ENCODE data around the gene MOB1B.
A peak's percentile ranks its signal among the peaks of the same experiment; 100 is the strongest.

MOB1B gene

DNA sequence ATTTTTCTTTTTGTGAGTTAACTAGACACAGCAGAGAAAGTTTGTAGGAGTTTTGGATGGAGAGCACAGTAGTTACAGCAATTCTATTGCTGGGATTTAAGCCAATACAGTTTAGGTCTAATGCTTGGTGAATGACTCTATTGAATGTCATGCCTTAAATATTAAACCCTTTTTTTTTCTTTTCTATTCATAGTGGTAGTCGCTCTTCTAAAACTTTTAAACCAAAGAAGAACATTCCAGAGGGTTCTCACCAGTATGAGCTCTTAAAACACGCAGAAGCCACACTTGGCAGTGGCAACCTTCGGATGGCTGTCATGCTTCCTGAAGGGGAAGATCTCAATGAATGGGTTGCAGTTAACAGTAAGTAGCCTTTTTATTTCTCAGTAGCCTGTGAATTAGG is 56.5 kb downstream of the MOB1B start (continued):
- TF ChIP-seq, protein P1, sequence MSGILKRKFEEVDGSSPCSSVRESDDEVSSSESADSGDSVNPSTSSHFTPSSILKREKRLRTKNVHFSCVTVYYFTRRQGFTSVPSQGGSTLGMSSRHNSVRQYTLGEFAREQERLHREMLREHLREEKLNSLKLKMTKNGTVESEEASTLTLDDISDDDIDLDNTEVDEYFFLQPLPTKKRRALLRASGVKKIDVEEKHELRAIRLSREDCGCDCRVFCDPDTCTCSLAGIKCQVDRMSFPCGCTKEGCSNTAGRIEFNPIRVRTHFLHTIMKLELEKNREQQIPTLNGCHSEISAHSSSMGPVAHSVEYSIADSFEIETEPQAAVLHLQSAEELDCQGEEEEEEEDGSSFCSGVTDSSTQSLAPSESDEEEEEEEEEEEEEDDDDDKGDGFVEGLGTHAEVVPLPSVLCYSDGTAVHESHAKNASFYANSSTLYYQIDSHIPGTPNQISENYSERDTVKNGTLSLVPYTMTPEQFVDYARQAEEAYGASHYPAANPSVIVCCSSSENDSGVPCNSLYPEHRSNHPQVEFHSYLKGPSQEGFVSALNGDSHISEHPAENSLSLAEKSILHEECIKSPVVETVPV (CRISPR knock-in tag; IDR thresholded peaks at IDR 0.05), result no peak
- no peak for TF ChIP-seq ZFP30 (CRISPR knock-in tag; IDR thresholded peaks at IDR 0.05)

DNA sequence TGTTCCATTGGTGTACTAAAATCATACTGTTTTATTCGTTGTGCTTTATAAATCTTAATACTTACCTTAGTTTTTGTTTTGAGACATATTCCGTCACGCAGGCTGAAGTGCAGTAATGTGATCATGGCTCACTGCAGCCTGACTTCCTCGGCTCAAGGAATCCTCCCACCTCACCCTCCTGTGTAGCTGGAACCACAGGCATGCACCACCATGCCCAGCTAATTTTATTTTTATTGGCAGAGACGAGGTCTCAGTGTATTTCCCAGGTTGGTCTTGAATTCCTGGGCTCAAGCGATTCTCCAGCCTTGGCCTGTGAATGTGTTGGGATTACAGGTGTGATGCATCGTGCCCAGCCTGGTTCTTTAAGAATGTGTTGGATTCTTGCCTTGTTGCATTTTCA is 66.9 kb downstream of the MOB1B start:
- ATAC-seq, result peak; percentile 33; the same call in 1 of the 3 replicates
- no peak for TF ChIP-seq PPARA (CRISPR knock-in tag; IDR thresholded peaks at IDR 0.05; ENCODE audit: borderline replicate concordance)
- no peak for TF ChIP-seq ZNF70 (CRISPR knock-in tag; IDR thresholded peaks at IDR 0.05)
- no peak for TF ChIP-seq TOX (CRISPR knock-in tag; IDR thresholded peaks at IDR 0.05; ENCODE audit: borderline replicate concordance)
- TF ChIP-seq, protein P1 (CRISPR knock-in tag; IDR thresholded peaks at IDR 0.05), result no peak
- TF ChIP-seq ZNF565 (CRISPR knock-in tag; conservative IDR thresholded peaks at IDR 0.05; ENCODE audit: low read depth), result no peak
- TF ChIP-seq ZC3H10 (CRISPR knock-in tag; IDR thresholded peaks at IDR 0.05), result no peak
- TF ChIP-seq PATZ1 (CRISPR knock-in tag; IDR thresholded peaks at IDR 0.05; ENCODE audit: borderline replicate concordance), result no peak
- TF ChIP-seq, protein P2, sequence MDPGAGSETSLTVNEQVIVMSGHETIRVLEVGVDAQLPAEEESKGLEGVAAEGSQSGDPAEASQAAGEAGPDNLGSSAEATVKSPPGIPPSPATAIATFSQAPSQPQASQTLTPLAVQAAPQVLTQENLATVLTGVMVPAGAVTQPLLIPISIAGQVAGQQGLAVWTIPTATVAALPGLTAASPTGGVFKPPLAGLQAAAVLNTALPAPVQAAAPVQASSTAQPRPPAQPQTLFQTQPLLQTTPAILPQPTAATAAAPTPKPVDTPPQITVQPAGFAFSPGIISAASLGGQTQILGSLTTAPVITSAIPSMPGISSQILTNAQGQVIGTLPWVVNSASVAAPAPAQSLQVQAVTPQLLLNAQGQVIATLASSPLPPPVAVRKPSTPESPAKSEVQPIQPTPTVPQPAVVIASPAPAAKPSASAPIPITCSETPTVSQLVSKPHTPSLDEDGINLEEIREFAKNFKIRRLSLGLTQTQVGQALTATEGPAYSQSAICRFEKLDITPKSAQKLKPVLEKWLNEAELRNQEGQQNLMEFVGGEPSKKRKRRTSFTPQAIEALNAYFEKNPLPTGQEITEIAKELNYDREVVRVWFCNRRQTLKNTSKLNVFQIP (CRISPR knock-in tag; IDR thresholded peaks at IDR 0.05; ENCODE audit: borderline replicate concordance, low read depth), result no peak
- no peak for TF ChIP-seq ZFP30 (CRISPR knock-in tag; IDR thresholded peaks at IDR 0.05)
- TF ChIP-seq ISL1 (CRISPR knock-in tag; IDR thresholded peaks at IDR 0.05), result no peak
- no peak for TF ChIP-seq SNAI2 (CRISPR knock-in tag; IDR thresholded peaks at IDR 0.05)

DNA sequence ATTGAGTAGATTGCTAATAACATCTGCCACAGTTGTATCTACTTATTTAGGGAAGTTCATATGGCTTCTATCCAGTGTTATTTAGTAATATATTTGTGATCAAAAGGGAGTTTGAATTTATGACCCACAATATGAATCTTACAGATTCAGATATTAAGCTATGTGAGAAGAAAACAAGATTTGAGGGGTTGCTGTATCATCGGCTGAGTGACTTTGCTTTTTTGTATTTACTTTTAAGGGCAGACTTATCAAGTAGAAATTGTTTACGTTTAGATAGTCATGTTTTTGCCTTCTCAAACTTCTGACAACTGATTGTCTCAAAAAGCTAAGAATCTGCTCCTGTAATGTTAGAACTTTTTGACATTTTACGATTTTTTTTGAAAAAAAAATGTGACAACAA is 74.1 kb downstream of the MOB1B start:
- ATAC-seq, result no peak
- TF ChIP-seq OSR1 (CRISPR knock-in tag; IDR thresholded peaks at IDR 0.05) (no peak), ZNF565 (CRISPR knock-in tag; conservative IDR thresholded peaks at IDR 0.05; ENCODE audit: low read depth) (no peak), PPARA (CRISPR knock-in tag; IDR thresholded peaks at IDR 0.05; ENCODE audit: borderline replicate concordance) (no peak), ZC3H10 (CRISPR knock-in tag; IDR thresholded peaks at IDR 0.05) (no peak), ZNF8 (CRISPR knock-in tag; IDR thresholded peaks at IDR 0.05) (no peak), GLIS3 (CRISPR knock-in tag; IDR thresholded peaks at IDR 0.05) (no peak), ZNF70 (CRISPR knock-in tag; IDR thresholded peaks at IDR 0.05) (no peak), ZFP30 (CRISPR knock-in tag; IDR thresholded peaks at IDR 0.05) (no peak), BACH2 (CRISPR knock-in tag; IDR thresholded peaks at IDR 0.05; ENCODE audit: borderline replicate concordance) (no peak), SNAI2 (CRISPR knock-in tag; IDR thresholded peaks at IDR 0.05) (no peak), TCF4 (CRISPR knock-in tag; IDR thresholded peaks at IDR 0.05; ENCODE audit: borderline replicate concordance) (no peak), CSDC2 (CRISPR knock-in tag; IDR thresholded peaks at IDR 0.05) (no peak), ISL1 (CRISPR knock-in tag; IDR thresholded peaks at IDR 0.05) (no peak), ESRRG (CRISPR knock-in tag; IDR thresholded peaks at IDR 0.05) (no peak), PATZ1 (CRISPR knock-in tag; IDR thresholded peaks at IDR 0.05; ENCODE audit: borderline replicate concordance) (no peak), RARB (CRISPR knock-in tag; IDR thresholded peaks at IDR 0.05) (no peak), CREB5 (CRISPR knock-in tag; IDR thresholded peaks at IDR 0.05; ENCODE audit: low read depth) (no peak)
- TF ChIP-seq, protein P2 (CRISPR knock-in tag; IDR thresholded peaks at IDR 0.05; ENCODE audit: borderline replicate concordance, low read depth), result no peak
- TF ChIP-seq, protein P3, sequence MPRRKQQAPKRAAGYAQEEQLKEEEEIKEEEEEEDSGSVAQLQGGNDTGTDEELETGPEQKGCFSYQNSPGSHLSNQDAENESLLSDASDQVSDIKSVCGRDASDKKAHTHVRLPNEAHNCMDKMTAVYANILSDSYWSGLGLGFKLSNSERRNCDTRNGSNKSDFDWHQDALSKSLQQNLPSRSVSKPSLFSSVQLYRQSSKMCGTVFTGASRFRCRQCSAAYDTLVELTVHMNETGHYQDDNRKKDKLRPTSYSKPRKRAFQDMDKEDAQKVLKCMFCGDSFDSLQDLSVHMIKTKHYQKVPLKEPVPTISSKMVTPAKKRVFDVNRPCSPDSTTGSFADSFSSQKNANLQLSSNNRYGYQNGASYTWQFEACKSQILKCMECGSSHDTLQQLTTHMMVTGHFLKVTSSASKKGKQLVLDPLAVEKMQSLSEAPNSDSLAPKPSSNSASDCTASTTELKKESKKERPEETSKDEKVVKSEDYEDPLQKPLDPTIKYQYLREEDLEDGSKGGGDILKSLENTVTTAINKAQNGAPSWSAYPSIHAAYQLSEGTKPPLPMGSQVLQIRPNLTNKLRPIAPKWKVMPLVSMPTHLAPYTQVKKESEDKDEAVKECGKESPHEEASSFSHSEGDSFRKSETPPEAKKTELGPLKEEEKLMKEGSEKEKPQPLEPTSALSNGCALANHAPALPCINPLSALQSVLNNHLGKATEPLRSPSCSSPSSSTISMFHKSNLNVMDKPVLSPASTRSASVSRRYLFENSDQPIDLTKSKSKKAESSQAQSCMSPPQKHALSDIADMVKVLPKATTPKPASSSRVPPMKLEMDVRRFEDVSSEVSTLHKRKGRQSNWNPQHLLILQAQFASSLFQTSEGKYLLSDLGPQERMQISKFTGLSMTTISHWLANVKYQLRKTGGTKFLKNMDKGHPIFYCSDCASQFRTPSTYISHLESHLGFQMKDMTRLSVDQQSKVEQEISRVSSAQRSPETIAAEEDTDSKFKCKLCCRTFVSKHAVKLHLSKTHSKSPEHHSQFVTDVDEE (CRISPR knock-in tag; IDR thresholded peaks at IDR 0.05), result no peak

Data from SK-N-SH treated with all-trans-retinoic acid at 6 μM for 48 hours (cell line).